Umbilical cord (tissue), 2 donors: ENCODE data around the gene KLHL3. TPM values are rescaled to one million over a fixed set of nuclear protein-coding genes. Genes with fewer than 3 reads are reported as not detected.
A peak's percentile ranks its signal among the peaks of the same experiment; 100 is the strongest.
"Not testable (repeated sequence)": the region's sequence is repeated elsewhere in the genome, so short reads cannot be mapped to it uniquely, and the experiment has no call there.

Experiments
- DNase-seq: peaks from one replicate; pipeline ENCODE4 v3.0.0-alpha.2; 2015; ENCODE audit warnings: low spot score
- total RNA-seq: library from RNA; depleted of rRNA; stranded (reverse); fragments of >200 nt; gene quantifications from one replicate; pipeline ENCODE4 v1.2.3, GENCODE V29; 2014; ENCODE audit warnings: low replicate concordance; ENCODE audit not compliant: insufficient read depth

KLHL3 gene
- 5.5 TPM for total RNA-seq

- peak; percentile 57 for DNase-seq
Observed at GRCh38 chr5:137735555-137736284, at the start of gene KLHL3. TSS of gene KLHL3 (minus strand) at chr5:137736089. CDS start at chr5:137735646, 443 bp downstream.

GRCh38 chr5:137782984-137783536 is 47.2 kb upstream of the KLHL3 start:
- no peak for DNase-seq

GRCh38 chr5:137782055-137782454 is 46.2 kb upstream of the KLHL3 start:
- DNase-seq, result no peak

GRCh38 chr5:137778772-137779564 is 43.1 kb upstream of the KLHL3 start:
- DNase-seq, result peak; percentile 55

- DNase-seq, result not testable (repeated sequence)
Observed at GRCh38 chr5:137767937-137768336, 32.0 kb upstream of the KLHL3 start.

GRCh38 chr5:137761566-137761965 is 25.7 kb upstream of the KLHL3 start:
- DNase-seq, result no peak

- DNase-seq, result no peak
Observed at GRCh38 chr5:137760719-137761516, 25.0 kb upstream of the KLHL3 start.

- no peak for DNase-seq
Observed at GRCh38 chr5:137760294-137760693, 24.4 kb upstream of the KLHL3 start.

GRCh38 chr5:137758715-137759306 is 22.9 kb upstream of the KLHL3 start:
- no peak for DNase-seq

GRCh38 chr5:137758121-137758520 is 22.2 kb upstream of the KLHL3 start:
- no peak for DNase-seq

- DNase-seq, result no peak
Observed at GRCh38 chr5:137757634-137758033, 21.7 kb upstream of the KLHL3 start.

GRCh38 chr5:137754961-137755762 is 19.3 kb upstream of the KLHL3 start:
- DNase-seq, result no peak

GRCh38 chr5:137754188-137754960 is 18.5 kb upstream of the KLHL3 start, which contains the start of gene HNRNPA0:
TSS of gene HNRNPA0 (minus strand) at chr5:137754363. CDS start at chr5:137754066, 297 bp downstream.
- peak; percentile 98 for DNase-seq

- DNase-seq, result no peak
Observed at GRCh38 chr5:137753691-137754187, 17.9 kb upstream of the KLHL3 start.

GRCh38 chr5:137752905-137753690 is 17.2 kb upstream of the KLHL3 start:
- peak; percentile 15 for DNase-seq

GRCh38 chr5:137751869-137752491 is 16.1 kb upstream of the KLHL3 start:
- DNase-seq, result peak; percentile 82

- no peak for DNase-seq
Observed at GRCh38 chr5:137750436-137750835, 14.5 kb upstream of the KLHL3 start.

GRCh38 chr5:137747848-137748247 is 12.0 kb upstream of the KLHL3 start:
- no peak for DNase-seq
